Calu3 (cell line): Measurements from ENCODE around the gene PDE4B. TPM values are rescaled to one million over a fixed set of nuclear protein-coding genes. Genes with fewer than 3 reads are reported as not detected.

Source experiments
- BruUV-seq: library from RNA; stranded (reverse); fragments of 400-500 nt; replicated peaks from 2 replicates; lab custom pipeline; 2021; lab: Mats Ljungman, UMichigan
- CTCF ChIA-PET: fragments of 300-600 bp; sonication (Branson Sonifier 250); formaldehyde crosslinking; loops from one replicate; lab custom pipeline; 2022; ENCODE audit warnings: antibody characterized with exemption; lab: Charles Lee
- DNase-seq: peaks from one replicate; pipeline ENCODE4 v3.0.0; 2022
- H3K27ac Mint-ChIP-seq: one replicate; pipeline ENCODE4 v1.8.0; 2022; ENCODE audit warnings: mixed read lengths; ENCODE audit not compliant: unreplicated experiment
- H3K27me3 Mint-ChIP-seq: one replicate; pipeline ENCODE4 v1.8.0; 2022; ENCODE audit warnings: mixed read lengths; ENCODE audit not compliant: unreplicated experiment
- H3K36me3 Mint-ChIP-seq: one replicate; pipeline ENCODE4 v1.8.0; 2022; ENCODE audit warnings: mild to moderate bottlenecking, moderate library complexity, mixed read lengths; ENCODE audit not compliant: insufficient read depth, unreplicated experiment
- H3K4me1 Mint-ChIP-seq: one replicate; pipeline ENCODE4 v1.8.0; 2022; ENCODE audit warnings: mild to moderate bottlenecking, low read depth, mixed read lengths; ENCODE audit not compliant: unreplicated experiment
- H3K4me3 Mint-ChIP-seq: one replicate; pipeline ENCODE4 v1.8.0; 2022; ENCODE audit warnings: mild to moderate bottlenecking, low read depth, moderate library complexity, mixed read lengths; ENCODE audit not compliant: unreplicated experiment
- H3K9me3 Mint-ChIP-seq: one replicate; pipeline ENCODE4 v1.8.0; 2022; ENCODE audit warnings: low read depth, mixed read lengths; ENCODE audit not compliant: unreplicated experiment
- intact Hi-C: fragments of 100-400 bp; cut with micrococcal nuclease; formaldehyde crosslinking; loops from one replicate; pipeline ENCODE4 v1.10.0; 2022; ENCODE audit not compliant: unreplicated experiment
- total RNA-seq: library from RNA; stranded (reverse); gene quantifications from 2 replicates; pipeline ENCODE4 v1.2.3, GENCODE V29; 2022
- TF ChIP-seq, protein P1 (sequence below): fragments of 200-600 bp; IDR thresholded peaks from one replicate; pipeline ENCODE4 v1.8.0; 2022; ENCODE audit warnings: antibody characterized with exemption; ENCODE audit not compliant: unreplicated experiment

PDE4B gene
- total RNA-seq, 1 experiment from 2014 or later, result 2.9 TPM

DNA sequence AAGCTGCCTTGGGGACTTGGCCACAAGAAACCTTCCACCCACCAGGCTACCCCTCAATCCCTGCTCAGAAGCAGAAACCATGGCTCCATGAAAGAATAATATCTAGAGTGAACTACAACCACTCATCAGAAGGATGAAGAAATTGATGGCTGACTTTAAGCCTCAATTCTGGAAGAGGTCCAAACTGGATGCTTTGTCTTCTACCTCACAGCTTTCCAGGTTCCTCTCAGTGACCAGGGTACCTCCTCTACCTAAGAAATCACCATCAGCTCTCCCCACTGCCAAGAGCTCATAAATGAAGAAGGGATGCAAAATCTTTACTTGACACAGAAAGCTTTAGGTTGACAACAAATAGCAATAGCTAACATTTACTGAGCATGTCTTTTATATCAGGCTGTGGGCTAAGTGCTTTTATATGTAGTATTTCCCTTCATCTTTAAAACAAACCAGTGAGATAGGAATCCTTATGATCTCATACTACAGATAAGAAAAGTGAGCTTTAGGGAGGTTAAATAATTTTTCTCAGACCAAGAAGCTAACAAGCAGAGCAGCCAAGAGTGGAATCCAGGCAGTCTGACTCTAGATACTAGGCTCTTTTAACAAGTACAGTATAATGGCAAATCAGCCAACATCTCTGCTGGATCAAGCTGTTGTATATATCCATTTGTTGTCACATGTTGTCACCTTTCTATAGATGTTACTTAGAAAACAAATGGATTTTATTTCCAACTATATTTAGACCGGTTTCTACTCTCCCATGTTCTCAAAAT is 498.3 kb downstream of the PDE4B start:
- no peak for DNase-seq
- intact Hi-C loops, result no loop called here
- H3K27me3 Mint-ChIP-seq, result no peaks in the 10 kb centered on the region
- CTCF ChIA-PET, result interaction anchor here (0.6 kb wide), 1 partner anchor 147 kb away, joined by 3 read pairs; no protein-coding TSS in a partner anchor
- no TSS peak for BruUV-seq
- no peak overlapping the region for H3K27ac Mint-ChIP-seq
- TF ChIP-seq, protein P1, sequence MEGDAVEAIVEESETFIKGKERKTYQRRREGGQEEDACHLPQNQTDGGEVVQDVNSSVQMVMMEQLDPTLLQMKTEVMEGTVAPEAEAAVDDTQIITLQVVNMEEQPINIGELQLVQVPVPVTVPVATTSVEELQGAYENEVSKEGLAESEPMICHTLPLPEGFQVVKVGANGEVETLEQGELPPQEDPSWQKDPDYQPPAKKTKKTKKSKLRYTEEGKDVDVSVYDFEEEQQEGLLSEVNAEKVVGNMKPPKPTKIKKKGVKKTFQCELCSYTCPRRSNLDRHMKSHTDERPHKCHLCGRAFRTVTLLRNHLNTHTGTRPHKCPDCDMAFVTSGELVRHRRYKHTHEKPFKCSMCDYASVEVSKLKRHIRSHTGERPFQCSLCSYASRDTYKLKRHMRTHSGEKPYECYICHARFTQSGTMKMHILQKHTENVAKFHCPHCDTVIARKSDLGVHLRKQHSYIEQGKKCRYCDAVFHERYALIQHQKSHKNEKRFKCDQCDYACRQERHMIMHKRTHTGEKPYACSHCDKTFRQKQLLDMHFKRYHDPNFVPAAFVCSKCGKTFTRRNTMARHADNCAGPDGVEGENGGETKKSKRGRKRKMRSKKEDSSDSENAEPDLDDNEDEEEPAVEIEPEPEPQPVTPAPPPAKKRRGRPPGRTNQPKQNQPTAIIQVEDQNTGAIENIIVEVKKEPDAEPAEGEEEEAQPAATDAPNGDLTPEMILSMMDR, result no peak
- H3K4me1 Mint-ChIP-seq, result peaks cover 14% of the 10 kb centered on the region
- H3K36me3 Mint-ChIP-seq, result peaks cover 3% of the 10 kb centered on the region
- no peak overlapping the region for H3K4me3 Mint-ChIP-seq
- H3K9me3 Mint-ChIP-seq, result no peaks in the 10 kb centered on the region

DNA sequence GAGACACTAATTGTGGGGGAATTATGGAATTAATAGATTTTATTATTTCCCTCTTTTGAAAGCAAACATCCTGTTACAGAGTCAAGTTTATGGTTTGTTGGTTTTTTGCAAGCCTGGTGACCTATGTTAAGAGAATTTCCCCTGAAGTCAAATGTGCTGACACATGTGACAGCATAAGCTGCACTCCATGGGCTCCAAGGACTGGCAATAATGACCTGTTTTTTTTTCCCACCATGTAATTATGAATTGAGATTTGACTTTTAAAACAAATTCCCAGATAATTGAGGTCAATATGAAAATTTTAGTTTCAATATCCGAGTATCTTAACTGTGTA is 498.8 kb downstream of the PDE4B start:
- no peak for DNase-seq
- no peak overlapping the region for H3K27ac Mint-ChIP-seq
- H3K27me3 Mint-ChIP-seq, result no peaks in the 10 kb centered on the region
- peaks cover 4% of the 10 kb centered on the region for H3K36me3 Mint-ChIP-seq
- no peak overlapping the region for H3K4me3 Mint-ChIP-seq
- intact Hi-C loops, result no loop called here
- CTCF ChIA-PET, result no interaction called here
- TF ChIP-seq, protein P1, result no peak
- no TSS peak for BruUV-seq
- H3K4me1 Mint-ChIP-seq, result peaks cover 20% of the 10 kb centered on the region
- no peaks in the 10 kb centered on the region for H3K9me3 Mint-ChIP-seq

DNA sequence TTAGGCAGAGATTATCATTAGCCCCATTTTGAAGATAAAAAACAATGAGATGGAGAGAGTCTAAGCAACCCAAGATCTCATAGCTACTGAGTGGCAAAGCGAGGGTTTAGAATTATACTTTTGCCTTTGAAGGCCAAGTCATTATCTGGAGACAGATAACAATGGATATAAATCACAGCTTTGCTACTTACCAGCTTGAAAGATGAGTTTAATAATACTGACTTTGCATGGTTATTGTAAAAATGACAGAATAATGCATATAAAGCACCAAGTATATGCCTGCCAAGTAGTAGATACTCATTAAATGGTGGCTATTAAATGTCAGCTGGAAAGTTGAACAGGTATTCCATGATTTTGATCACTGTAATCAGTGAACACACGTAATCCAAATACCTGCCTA is 499.6 kb downstream of the PDE4B start:
- TF ChIP-seq, protein P1, result no peak
- Mint-ChIP-seq H3K36me3 (peaks cover 4% of the 10 kb centered on the region), H3K9me3 (no peaks in the 10 kb centered on the region), H3K4me3 (no peak overlapping the region), H3K27me3 (no peaks in the 10 kb centered on the region), H3K4me1 (peaks cover 28% of the 10 kb centered on the region), H3K27ac (no peak overlapping the region)
- intact Hi-C loops, result no loop called here
- CTCF ChIA-PET, result interaction anchor here (1.1 kb wide), 2 partner anchors 10 to 11 kb away, joined by 3 read pairs; no protein-coding TSS in a partner anchor
- no peak for DNase-seq
- no TSS peak for BruUV-seq

DNA sequence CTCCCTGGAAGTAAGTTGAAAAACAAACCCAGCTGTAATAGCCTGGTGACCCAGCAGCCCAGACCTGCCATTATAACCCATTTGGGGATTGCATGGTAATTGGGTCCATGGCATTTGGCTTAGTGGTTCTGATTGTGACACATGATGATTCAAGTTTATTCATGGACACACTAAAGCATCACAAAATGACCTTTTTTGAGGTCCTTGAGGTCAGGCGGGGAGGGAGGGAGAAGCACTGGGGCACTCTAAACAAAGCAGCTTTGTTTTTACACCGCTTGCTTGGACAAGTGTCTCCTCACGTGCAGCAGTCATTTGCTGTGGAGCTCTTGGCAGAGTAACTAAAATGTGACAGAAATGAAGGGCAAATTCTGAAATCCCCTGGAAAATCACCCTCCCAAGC is 500.2 kb downstream of the PDE4B start:
- no TSS peak for BruUV-seq
- H3K36me3 Mint-ChIP-seq, result peaks cover 4% of the 10 kb centered on the region
- no peak overlapping the region for H3K4me3 Mint-ChIP-seq
- H3K27me3 Mint-ChIP-seq, result no peaks in the 10 kb centered on the region
- H3K4me1 Mint-ChIP-seq, result peaks cover 34% of the 10 kb centered on the region
- no peak for DNase-seq
- CTCF ChIA-PET, result interaction anchor here (1.1 kb wide), 2 partner anchors 9 to 11 kb away, joined by 3 read pairs; no protein-coding TSS in a partner anchor
- no peak overlapping the region for H3K27ac Mint-ChIP-seq
- H3K9me3 Mint-ChIP-seq, result no peaks in the 10 kb centered on the region
- TF ChIP-seq, protein P1, result no peak
- intact Hi-C loops, result no loop called here
